GM18517 (cell line): ENCODE data around the gene DIPK1A.

Source experiments
- ATAC-seq: cut with Tn5 transposase; IDR thresholded peaks from one replicate; pipeline ENCODE4 v1.9.1; 2021; ENCODE audit warnings: mild to moderate bottlenecking, moderate library complexity; ENCODE audit not compliant: unreplicated experiment

DIPK1A gene

GRCh38 chr1:92808381-92808780 is 152.9 kb downstream of the DIPK1A start:
- no peak for ATAC-seq

- no peak for ATAC-seq
Measured at GRCh38 chr1:92805216-92805615, 156.0 kb downstream of the DIPK1A start.

- ATAC-seq, result peak; percentile 73
Measured at GRCh38 chr1:92804721-92805201, 156.5 kb downstream of the DIPK1A start.

- no peak for ATAC-seq
Measured at GRCh38 chr1:92803140-92803887, 157.9 kb downstream of the DIPK1A start.

- no peak for ATAC-seq
Measured at GRCh38 chr1:92797961-92798360, 163.3 kb downstream of the DIPK1A start.

- no peak for ATAC-seq
Measured at GRCh38 chr1:92797297-92797696, 164.0 kb downstream of the DIPK1A start.

- ATAC-seq, result no peak
Measured at GRCh38 chr1:92795166-92795565, 166.1 kb downstream of the DIPK1A start.

GRCh38 chr1:92792340-92792782 is 168.9 kb downstream of the DIPK1A start:
- no peak for ATAC-seq
